Nephron (organoid): ENCODE measurements around the gene CD248.
A peak's percentile ranks its signal among the peaks of the same experiment; 100 is the strongest.

Source experiments
- H3K27ac Mint-ChIP-seq, 3 experiments: 2 replicates each; pipeline ENCODE4 v1.8.0; 2020; ENCODE audit warnings: mixed read lengths in 3 of 3, mild to moderate bottlenecking in 2 of 3, moderate library complexity in 1 of 3
- H3K27me3 Mint-ChIP-seq: 2 replicates; pipeline ENCODE4 v1.8.0; 2021; ENCODE audit warnings: low read depth, mild to moderate bottlenecking, moderate library complexity, mixed read lengths
- H3K36me3 Mint-ChIP-seq: 2 replicates; pipeline ENCODE4 v1.8.0; 2020; ENCODE audit warnings: low read depth, mixed read lengths
- H3K4me1 Mint-ChIP-seq: 2 replicates; pipeline ENCODE4 v1.8.0; 2020; ENCODE audit warnings: mixed read lengths
- H3K4me3 Mint-ChIP-seq, 3 experiments: 2 replicates each; pipeline ENCODE4 v1.8.0; 2020; ENCODE audit warnings: mild to moderate bottlenecking in 3 of 3, mixed read lengths in 3 of 3, moderate library complexity in 2 of 3
- H3K9me3 Mint-ChIP-seq: 2 replicates; pipeline ENCODE4 v1.8.0; 2020; ENCODE audit warnings: mixed read lengths
- CTCF ChIP-seq, 3 experiments: fragments of 200-600 bp; sonication (generic); IDR thresholded peaks; one replicate each; pipeline ENCODE4 v1.5.0; 2021; ENCODE audit warnings: antibody characterized with exemption in 3 of 3; ENCODE audit not compliant: unreplicated experiment in 3 of 3

CD248 gene

DNA sequence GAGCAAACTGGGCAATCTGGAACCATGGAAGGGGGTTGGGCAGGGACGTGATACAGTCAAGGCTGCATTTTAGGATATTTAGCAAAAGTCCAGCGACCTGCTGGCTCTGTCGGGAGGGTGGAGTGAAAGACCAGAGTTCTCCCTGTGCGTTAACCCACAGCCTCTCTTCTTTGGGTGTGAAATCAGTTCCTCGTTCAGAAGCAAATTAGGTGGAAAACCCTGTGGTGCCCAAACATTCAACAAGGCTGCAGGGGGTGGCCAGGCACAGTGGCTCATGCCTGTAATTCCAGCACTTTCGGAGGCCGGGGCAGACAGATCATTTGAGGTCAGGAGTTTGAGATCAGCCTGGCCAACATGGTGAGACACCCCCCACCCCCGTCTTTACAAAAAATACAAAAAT is 19.2 kb downstream of the CD248 start:
- Mint-ChIP-seq H3K36me3 (no peaks in the 10 kb centered on the region), H3K4me3 (no peak overlapping the region), H3K4me1 (no peaks in the 10 kb centered on the region), H3K27me3 (peaks cover 50% of the 10 kb centered on the region), H3K9me3 (no peaks in the 10 kb centered on the region), H3K27ac (no peak overlapping the region)
- no peak for TF ChIP-seq CTCF (IDR thresholded peaks at IDR 0.05; ENCODE audit: unreplicated experiment in 3 of 3)

DNA sequence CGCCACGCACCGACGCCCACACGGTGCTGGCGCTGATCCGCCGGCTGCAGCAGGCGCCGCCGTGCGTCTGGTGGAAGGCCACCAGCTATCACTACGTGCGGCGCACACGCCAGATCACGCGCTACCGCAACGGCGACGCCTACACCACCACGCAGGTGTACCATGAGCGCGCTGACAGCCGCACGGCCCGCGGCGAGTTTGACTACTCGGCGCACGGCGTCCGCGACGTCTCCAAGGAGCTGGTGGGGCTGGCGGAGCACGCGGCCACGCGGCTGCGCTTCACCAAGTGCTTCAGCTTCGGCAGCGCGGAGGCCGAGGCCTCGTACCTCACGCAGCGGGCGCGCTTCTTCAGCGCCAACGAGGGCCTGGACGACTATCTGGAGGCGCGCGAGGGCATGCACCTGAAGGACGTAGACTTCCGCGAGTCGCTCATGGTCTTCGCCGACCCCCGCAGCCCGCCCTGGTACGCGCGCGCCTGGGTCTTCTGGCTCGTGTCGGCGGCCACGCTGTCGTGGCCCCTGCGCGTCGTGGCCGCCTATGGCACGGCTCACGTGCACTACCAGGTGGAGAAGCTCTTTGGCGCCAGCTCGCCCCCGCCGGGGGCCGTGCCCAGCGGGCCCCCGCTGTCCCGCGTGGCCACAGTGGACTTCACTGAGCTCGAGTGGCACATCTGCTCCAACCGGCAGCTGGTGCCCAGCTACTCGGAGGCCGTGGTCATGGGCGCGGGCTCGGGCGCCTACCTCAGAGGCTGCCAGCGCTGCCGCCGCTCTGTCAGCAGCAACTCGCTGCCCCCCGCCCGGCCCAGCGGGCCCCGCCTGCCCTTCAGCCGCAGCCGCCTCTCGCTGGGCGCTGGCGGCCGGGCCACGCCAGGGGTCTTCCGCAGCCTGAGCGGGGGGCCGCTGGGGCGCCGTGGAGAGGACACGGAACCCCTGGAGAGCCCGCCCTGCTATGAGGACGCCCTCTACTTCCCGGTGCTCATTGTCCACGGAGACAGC is 21.9 kb downstream of the CD248 start:
- Mint-ChIP-seq H3K27me3 (peaks cover 69% of the 10 kb centered on the region), H3K4me3 (no peak overlapping the region), H3K36me3 (no peaks in the 10 kb centered on the region), H3K9me3 (no peaks in the 10 kb centered on the region), H3K27ac (no peak overlapping the region), H3K4me1 (peaks cover 6% of the 10 kb centered on the region)
- TF ChIP-seq CTCF (IDR thresholded peaks at IDR 0.05; ENCODE audit: unreplicated experiment in 3 of 3), result no peak

DNA sequence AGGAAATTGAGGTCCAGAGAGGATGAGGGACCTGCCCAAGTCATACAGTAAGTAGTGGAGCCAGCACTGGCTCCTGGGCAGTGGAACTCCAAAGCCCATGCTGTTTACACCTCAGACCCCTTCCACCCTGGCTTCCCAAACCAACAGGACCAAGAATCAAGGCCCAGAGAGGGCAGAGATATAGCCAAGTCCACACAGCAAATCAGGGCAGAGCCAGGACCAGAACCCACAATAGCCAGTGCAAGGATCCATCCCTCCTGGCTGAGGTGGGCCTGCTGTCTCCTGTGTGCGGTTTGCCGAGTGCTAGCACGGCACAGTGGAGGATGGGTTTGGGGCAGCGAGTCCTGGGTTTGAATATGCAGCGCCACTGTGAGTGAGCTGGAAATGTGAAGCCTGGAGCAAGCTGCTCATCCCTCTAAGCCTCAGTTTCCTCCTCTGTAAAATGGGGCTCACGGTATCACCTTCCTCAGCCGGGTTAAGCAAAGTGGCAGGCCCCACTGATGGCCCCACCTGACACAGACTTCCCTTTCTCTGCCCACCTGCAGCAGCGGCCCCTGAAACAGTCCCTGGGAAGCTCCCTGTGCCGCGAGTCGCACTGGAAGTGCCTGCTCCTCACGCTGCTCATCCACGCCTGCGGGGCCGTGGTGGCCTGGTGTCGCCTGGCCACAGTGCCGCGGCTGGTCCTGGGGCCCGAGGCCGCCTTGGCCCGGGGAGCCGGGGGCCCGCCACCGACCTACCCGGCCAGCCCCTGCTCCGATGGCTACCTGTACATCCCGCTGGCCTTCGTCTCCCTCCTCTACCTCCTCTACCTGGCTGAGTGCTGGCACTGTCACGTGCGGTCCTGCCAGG is 22.8 kb downstream of the CD248 start:
- H3K27ac Mint-ChIP-seq, result no peak overlapping the region
- TF ChIP-seq CTCF (IDR thresholded peaks at IDR 0.05; ENCODE audit: unreplicated experiment in 3 of 3), result no peak
- peak overlapping the region in 1 of 3 experiments; percentile 48 for H3K4me3 Mint-ChIP-seq
- H3K4me1 Mint-ChIP-seq, result peaks cover 15% of the 10 kb centered on the region
- peaks cover 75% of the 10 kb centered on the region for H3K27me3 Mint-ChIP-seq
- no peaks in the 10 kb centered on the region for H3K36me3 Mint-ChIP-seq
- no peaks in the 10 kb centered on the region for H3K9me3 Mint-ChIP-seq

GRCh38 chr11:66293352-66293751 is 23.5 kb downstream of the CD248 start:
- Mint-ChIP-seq H3K27me3 (peaks cover 74% of the 10 kb centered on the region), H3K4me1 (peaks cover 16% of the 10 kb centered on the region), H3K36me3 (no peaks in the 10 kb centered on the region), H3K4me3 (peak overlapping the region; percentile 27 to 56 (median 48)), H3K9me3 (no peaks in the 10 kb centered on the region), H3K27ac (no peak overlapping the region)
- TF ChIP-seq CTCF (IDR thresholded peaks at IDR 0.05; ENCODE audit: unreplicated experiment in 3 of 3), result no peak

DNA sequence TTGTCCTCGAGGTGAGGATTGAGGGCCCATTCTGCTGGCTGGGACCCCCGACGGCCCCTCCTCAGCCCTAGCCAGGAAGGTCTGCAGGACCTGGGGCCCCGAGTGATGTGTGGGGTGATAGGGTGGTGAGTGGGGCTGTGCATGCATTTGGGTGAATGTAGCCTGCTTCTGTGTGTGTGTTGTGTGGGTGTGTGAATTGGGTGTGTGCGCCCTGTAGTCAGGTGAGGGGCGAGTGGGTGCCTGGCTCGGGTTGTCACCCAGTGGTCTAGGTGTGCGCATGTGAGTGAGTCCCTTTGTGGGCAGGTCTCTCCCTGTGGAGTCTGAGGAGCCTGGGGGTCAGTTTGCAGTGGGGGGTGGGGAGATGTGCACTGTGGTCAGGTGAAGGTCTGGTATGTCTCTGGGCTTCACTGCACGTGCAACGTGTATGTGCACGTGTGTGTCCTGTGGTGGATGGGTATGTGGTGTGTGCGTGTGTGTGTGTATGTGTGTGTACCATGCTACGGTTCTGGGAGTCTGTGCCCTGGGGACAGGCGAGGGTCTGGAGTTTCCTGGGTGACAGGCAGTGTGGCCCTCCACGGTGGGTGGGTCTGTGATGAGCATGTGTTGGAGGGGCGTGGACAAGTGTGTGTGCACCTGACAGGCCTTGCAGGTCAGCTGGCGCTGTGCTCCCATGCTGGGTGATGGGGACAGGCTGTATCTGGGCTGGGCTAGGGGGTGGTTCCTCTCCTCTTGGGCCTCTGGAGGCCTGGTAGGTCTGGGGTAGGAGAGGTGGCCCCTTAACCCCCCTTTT is 24.1 kb downstream of the CD248 start:
- TF ChIP-seq CTCF (IDR thresholded peaks at IDR 0.05; ENCODE audit: unreplicated experiment in 3 of 3), result no peak
- Mint-ChIP-seq H3K4me3 (peak overlapping the region; percentile 30 to 64 (median 51)), H3K4me1 (peaks cover 16% of the 10 kb centered on the region), H3K9me3 (no peaks in the 10 kb centered on the region), H3K36me3 (no peaks in the 10 kb centered on the region), H3K27me3 (peaks cover 69% of the 10 kb centered on the region), H3K27ac (no peak overlapping the region)
